Epithelial cell of esophagus (primary cell): ENCODE data around the gene NOXO1.

Experiments used
- DNase-seq: peaks from one replicate; pipeline ENCODE4 v3.0.0; 2010; ENCODE audit warnings: low read depth
- H3K4me3 ChIP-seq: 2 replicates; pipeline ENCODE4 v1.5.1; 2011; ENCODE audit warnings: mild to moderate bottlenecking, low read length, control low read depth
- CTCF ChIP-seq: IDR thresholded peaks from 2 replicates; pipeline ENCODE4 v1.5.1; 2011; ENCODE audit warnings: low read depth, mild to moderate bottlenecking, low read length, control low read depth, inconsistent platforms; ENCODE audit not compliant: insufficient read depth; ENCODE audit errors: missing control alignments

The NOXO1 gene

GRCh38 chr16:1982991-1983543 lies 1.8 kb upstream of the NOXO1 start:
- no peak for TF ChIP-seq CTCF
- H3K4me3 ChIP-seq: no peak overlapping the region
- no peak for DNase-seq

- DNase-seq: peak; percentile 28
- H3K4me3 ChIP-seq: no peak overlapping the region
- TF ChIP-seq CTCF: no peak
These were observed 754 bp upstream of the NOXO1 start for GRCh38 chr16:1982013-1982433.

- no peak for DNase-seq
- TF ChIP-seq CTCF: no peak
- H3K4me3 ChIP-seq: no peak overlapping the region
These were observed 540 bp downstream of the NOXO1 start for GRCh38 chr16:1980770-1981087.

- no peak for TF ChIP-seq CTCF
- H3K4me3 ChIP-seq: peak overlapping the region; percentile 46
- peak; percentile 26 for DNase-seq
These were observed 1.1 kb downstream of the NOXO1 start for GRCh38 chr16:1980030-1980769.

- DNase-seq: peak; percentile 97
- TF ChIP-seq CTCF: no peak
- peak overlapping the region; percentile 46 for H3K4me3 ChIP-seq
These were observed 1.8 kb downstream of the NOXO1 start for GRCh38 chr16:1979271-1980029.

GRCh38 chr16:1978476-1979120 lies 2.7 kb downstream of the NOXO1 start:
- no peak for DNase-seq
- no peak for TF ChIP-seq CTCF
- peak overlapping the region; percentile 42 for H3K4me3 ChIP-seq
